Measurements from ENCODE around the gene ZNF697.

- TF ChIP-seq, protein P1, sequence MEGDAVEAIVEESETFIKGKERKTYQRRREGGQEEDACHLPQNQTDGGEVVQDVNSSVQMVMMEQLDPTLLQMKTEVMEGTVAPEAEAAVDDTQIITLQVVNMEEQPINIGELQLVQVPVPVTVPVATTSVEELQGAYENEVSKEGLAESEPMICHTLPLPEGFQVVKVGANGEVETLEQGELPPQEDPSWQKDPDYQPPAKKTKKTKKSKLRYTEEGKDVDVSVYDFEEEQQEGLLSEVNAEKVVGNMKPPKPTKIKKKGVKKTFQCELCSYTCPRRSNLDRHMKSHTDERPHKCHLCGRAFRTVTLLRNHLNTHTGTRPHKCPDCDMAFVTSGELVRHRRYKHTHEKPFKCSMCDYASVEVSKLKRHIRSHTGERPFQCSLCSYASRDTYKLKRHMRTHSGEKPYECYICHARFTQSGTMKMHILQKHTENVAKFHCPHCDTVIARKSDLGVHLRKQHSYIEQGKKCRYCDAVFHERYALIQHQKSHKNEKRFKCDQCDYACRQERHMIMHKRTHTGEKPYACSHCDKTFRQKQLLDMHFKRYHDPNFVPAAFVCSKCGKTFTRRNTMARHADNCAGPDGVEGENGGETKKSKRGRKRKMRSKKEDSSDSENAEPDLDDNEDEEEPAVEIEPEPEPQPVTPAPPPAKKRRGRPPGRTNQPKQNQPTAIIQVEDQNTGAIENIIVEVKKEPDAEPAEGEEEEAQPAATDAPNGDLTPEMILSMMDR (conservative IDR thresholded peaks at IDR 0.05; ENCODE audit: low read depth, low read length) = no peak
- no peak for TF ChIP-seq EZH2 (IDR thresholded peaks at IDR 0.05; ENCODE audit: borderline replicate concordance, low read depth, low read length, poor library complexity, severe bottlenecking)
Measured at GRCh38 chr1:119651641-119652040, 3.6 kb upstream of the ZNF697 start.

Data from A673 (cell line).